GM19467 (cell line): ENCODE measurements around the gene FMO4.
"Not testable (repeated sequence)": the region's sequence is repeated elsewhere in the genome, so short reads cannot be mapped to it uniquely, and the experiment has no call there.

ENCODE experiments used
- ATAC-seq: cut with Tn5 transposase; IDR thresholded peaks from one replicate; pipeline ENCODE4 v1.9.1; 2021; ENCODE audit warnings: mild to moderate bottlenecking, moderate library complexity; ENCODE audit not compliant: unreplicated experiment

FMO4 gene

GRCh38 chr1:171381866-171382210 is 67.9 kb downstream of the FMO4 start:
- ATAC-seq, result no peak

DNA sequence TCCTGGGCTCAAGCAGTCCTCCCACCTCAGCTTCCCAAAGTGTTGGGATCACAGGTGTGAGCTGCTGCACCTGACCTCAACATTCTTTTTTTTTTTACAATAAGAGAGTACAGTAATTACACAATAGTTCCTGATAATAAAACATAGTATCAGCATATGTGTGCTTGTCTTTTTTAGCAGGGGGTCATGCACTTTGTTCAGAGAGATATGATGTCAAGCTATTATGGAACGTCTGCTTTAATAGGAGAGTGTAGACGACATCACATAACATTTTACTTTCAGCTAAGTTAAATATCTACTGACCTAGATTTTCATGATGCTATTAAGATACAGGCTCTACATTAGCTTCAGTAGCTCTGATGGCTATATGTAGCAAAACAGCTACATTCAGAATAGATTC is 70.5 kb downstream of the FMO4 start:
- ATAC-seq, result no peak

DNA sequence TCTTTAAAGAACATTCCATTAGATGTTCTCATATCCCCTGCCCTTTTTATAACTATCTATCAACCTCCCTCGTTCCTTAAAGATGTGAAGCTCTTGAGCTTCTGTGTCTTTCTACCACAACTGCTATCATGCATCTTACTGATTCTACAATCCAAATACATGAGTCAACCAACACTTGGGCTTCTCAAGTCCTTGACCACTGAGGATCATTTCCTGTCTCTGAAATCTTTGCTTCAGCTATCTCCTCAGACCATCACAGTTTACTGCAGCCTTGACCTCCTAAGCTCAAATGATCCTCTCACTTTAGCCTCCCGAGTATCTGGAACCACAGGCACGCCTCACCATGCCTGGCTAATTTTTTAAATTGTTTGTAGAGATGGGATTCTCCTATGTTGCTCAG is 75.2 kb downstream of the FMO4 start:
- no peak for ATAC-seq

GRCh38 chr1:171390740-171391139 is 76.8 kb downstream of the FMO4 start:
- not testable (repeated sequence) for ATAC-seq
